PC-3 (cell line): ENCODE measurements around the gene PXN.
"Not testable (repeated sequence)": the region's sequence is repeated elsewhere in the genome, so short reads cannot be mapped to it uniquely, and the experiment has no call there.

Experiments used
- EZH2 ChIP-seq: fragments of 300-600 bp; sonication (generic); IDR thresholded peaks from one replicate; pipeline ENCODE4 v1.6.1; 2017; ENCODE audit warnings: antibody characterized with exemption, mild to moderate bottlenecking, low read length; ENCODE audit not compliant: unreplicated experiment
- TF ChIP-seq, protein P1 (sequence below): fragments of 300-600 bp; sonication (generic); conservative IDR thresholded peaks from 2 replicates; pipeline ENCODE4 v1.5.1; 2017; ENCODE audit warnings: antibody characterized with exemption, low read depth, mild to moderate bottlenecking, low read length

- TF ChIP-seq, protein P1, sequence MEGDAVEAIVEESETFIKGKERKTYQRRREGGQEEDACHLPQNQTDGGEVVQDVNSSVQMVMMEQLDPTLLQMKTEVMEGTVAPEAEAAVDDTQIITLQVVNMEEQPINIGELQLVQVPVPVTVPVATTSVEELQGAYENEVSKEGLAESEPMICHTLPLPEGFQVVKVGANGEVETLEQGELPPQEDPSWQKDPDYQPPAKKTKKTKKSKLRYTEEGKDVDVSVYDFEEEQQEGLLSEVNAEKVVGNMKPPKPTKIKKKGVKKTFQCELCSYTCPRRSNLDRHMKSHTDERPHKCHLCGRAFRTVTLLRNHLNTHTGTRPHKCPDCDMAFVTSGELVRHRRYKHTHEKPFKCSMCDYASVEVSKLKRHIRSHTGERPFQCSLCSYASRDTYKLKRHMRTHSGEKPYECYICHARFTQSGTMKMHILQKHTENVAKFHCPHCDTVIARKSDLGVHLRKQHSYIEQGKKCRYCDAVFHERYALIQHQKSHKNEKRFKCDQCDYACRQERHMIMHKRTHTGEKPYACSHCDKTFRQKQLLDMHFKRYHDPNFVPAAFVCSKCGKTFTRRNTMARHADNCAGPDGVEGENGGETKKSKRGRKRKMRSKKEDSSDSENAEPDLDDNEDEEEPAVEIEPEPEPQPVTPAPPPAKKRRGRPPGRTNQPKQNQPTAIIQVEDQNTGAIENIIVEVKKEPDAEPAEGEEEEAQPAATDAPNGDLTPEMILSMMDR = not testable (repeated sequence)
- TF ChIP-seq EZH2 = not testable (repeated sequence)
Observed at GRCh38 chr12:120193286-120193685, 72.2 kb downstream of the PXN start.
